Neural cell (in vitro differentiated cells): ENCODE data around the gene ZBP1.

Experiments
- EP300 ChIP-seq: fragments of 450-650 bp; conservative IDR thresholded peaks from 2 replicates; pipeline ENCODE4 v1.6.1; 2014; ENCODE audit warnings: antibody characterized with exemption, mild to moderate bottlenecking, moderate library complexity; ENCODE audit not compliant: poor library complexity, severe bottlenecking
- SMC3 ChIP-seq: fragments of 450-650 bp; conservative IDR thresholded peaks from 2 replicates; pipeline ENCODE4 v1.6.1; 2014; ENCODE audit warnings: antibody characterized with exemption, mild to moderate bottlenecking, moderate library complexity; ENCODE audit not compliant: poor library complexity
- TAF1 ChIP-seq: IDR thresholded peaks from 2 replicates; pipeline ENCODE4 v1.6.1; 2012; ENCODE audit warnings: low read depth
- TF ChIP-seq, protein P1 (sequence below): IDR thresholded peaks from 2 replicates; pipeline ENCODE4 v1.6.1; 2012; ENCODE audit warnings: borderline replicate concordance
- TF ChIP-seq, protein P2 (sequence below): fragments of 450-650 bp; IDR thresholded peaks from 2 replicates; pipeline ENCODE4 v1.5.1; 2014; ENCODE audit warnings: antibody characterized with exemption, mild to moderate bottlenecking, moderate library complexity; ENCODE audit not compliant: poor library complexity, severe bottlenecking

- TF ChIP-seq EP300 (no peak), SMC3 (no peak), TAF1 (no peak)
- TF ChIP-seq, protein P1, sequence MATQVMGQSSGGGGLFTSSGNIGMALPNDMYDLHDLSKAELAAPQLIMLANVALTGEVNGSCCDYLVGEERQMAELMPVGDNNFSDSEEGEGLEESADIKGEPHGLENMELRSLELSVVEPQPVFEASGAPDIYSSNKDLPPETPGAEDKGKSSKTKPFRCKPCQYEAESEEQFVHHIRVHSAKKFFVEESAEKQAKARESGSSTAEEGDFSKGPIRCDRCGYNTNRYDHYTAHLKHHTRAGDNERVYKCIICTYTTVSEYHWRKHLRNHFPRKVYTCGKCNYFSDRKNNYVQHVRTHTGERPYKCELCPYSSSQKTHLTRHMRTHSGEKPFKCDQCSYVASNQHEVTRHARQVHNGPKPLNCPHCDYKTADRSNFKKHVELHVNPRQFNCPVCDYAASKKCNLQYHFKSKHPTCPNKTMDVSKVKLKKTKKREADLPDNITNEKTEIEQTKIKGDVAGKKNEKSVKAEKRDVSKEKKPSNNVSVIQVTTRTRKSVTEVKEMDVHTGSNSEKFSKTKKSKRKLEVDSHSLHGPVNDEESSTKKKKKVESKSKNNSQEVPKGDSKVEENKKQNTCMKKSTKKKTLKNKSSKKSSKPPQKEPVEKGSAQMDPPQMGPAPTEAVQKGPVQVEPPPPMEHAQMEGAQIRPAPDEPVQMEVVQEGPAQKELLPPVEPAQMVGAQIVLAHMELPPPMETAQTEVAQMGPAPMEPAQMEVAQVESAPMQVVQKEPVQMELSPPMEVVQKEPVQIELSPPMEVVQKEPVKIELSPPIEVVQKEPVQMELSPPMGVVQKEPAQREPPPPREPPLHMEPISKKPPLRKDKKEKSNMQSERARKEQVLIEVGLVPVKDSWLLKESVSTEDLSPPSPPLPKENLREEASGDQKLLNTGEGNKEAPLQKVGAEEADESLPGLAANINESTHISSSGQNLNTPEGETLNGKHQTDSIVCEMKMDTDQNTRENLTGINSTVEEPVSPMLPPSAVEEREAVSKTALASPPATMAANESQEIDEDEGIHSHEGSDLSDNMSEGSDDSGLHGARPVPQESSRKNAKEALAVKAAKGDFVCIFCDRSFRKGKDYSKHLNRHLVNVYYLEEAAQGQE = no peak
- TF ChIP-seq, protein P2, sequence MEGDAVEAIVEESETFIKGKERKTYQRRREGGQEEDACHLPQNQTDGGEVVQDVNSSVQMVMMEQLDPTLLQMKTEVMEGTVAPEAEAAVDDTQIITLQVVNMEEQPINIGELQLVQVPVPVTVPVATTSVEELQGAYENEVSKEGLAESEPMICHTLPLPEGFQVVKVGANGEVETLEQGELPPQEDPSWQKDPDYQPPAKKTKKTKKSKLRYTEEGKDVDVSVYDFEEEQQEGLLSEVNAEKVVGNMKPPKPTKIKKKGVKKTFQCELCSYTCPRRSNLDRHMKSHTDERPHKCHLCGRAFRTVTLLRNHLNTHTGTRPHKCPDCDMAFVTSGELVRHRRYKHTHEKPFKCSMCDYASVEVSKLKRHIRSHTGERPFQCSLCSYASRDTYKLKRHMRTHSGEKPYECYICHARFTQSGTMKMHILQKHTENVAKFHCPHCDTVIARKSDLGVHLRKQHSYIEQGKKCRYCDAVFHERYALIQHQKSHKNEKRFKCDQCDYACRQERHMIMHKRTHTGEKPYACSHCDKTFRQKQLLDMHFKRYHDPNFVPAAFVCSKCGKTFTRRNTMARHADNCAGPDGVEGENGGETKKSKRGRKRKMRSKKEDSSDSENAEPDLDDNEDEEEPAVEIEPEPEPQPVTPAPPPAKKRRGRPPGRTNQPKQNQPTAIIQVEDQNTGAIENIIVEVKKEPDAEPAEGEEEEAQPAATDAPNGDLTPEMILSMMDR = no peak
Measured at GRCh38 chr20:57662456-57663240, 42.4 kb upstream of the ZBP1 start.
